OCI-M2 (cell line): Measurements from ENCODE around the gene TMEM51.
"Not testable (repeated sequence)": the region's sequence is repeated elsewhere in the genome, so short reads cannot be mapped to it uniquely, and the experiment has no call there.

Experiments used
- DNase-seq: peaks from one replicate; lab custom pipeline; 2025; ENCODE audit not compliant: unreplicated experiment; lab: John Stamatoyannopoulos, UW

TMEM51 gene

GRCh38 chr1:15175324-15176094 is 22.0 kb downstream of the TMEM51 start:
- DNase-seq, result not testable (repeated sequence)

- DNase-seq, result no peak
These were observed 22.6 kb downstream of the TMEM51 start for GRCh38 chr1:15176120-15176519.

- DNase-seq, result no peak
These were observed 23.5 kb downstream of the TMEM51 start for GRCh38 chr1:15176898-15177665.

GRCh38 chr1:15177710-15178166 is 24.2 kb downstream of the TMEM51 start:
- peak; percentile 66 for DNase-seq

GRCh38 chr1:15178571-15179484 is 25.3 kb downstream of the TMEM51 start:
- DNase-seq, result no peak

GRCh38 chr1:15179485-15179883 is 25.9 kb downstream of the TMEM51 start:
- DNase-seq, result no peak

- no peak for DNase-seq
These were observed 26.6 kb downstream of the TMEM51 start for GRCh38 chr1:15180189-15180588.

GRCh38 chr1:15180945-15181523 is 27.5 kb downstream of the TMEM51 start:
- no peak for DNase-seq

- no peak for DNase-seq
These were observed 28.0 kb downstream of the TMEM51 start for GRCh38 chr1:15181564-15181963.

- no peak for DNase-seq
These were observed 31.1 kb downstream of the TMEM51 start for GRCh38 chr1:15184436-15185241.

GRCh38 chr1:15185617-15186016 is 32.1 kb downstream of the TMEM51 start:
- no peak for DNase-seq

GRCh38 chr1:15186073-15186845 is 32.7 kb downstream of the TMEM51 start:
- DNase-seq, result no peak

GRCh38 chr1:15186846-15187151 is 33.3 kb downstream of the TMEM51 start:
- no peak for DNase-seq

- DNase-seq, result no peak
These were observed 33.9 kb downstream of the TMEM51 start for GRCh38 chr1:15187175-15188129.

GRCh38 chr1:15188130-15188524 is 34.6 kb downstream of the TMEM51 start:
- no peak for DNase-seq

- no peak for DNase-seq
These were observed 35.1 kb downstream of the TMEM51 start for GRCh38 chr1:15188678-15189077.

GRCh38 chr1:15189692-15190370 is 36.3 kb downstream of the TMEM51 start:
- no peak for DNase-seq

- DNase-seq, result no peak
These were observed 37.7 kb downstream of the TMEM51 start for GRCh38 chr1:15191267-15191666.
